Karpas-422 (cell line): Measurements from ENCODE around the gene PDCD6IP. TPM values are rescaled to one million over a fixed set of nuclear protein-coding genes. Genes with fewer than 3 reads are reported as not detected.
"Not testable (repeated sequence)": the region's sequence is repeated elsewhere in the genome, so short reads cannot be mapped to it uniquely, and the experiment has no call there.

Source experiments
- DNase-seq: peaks from one replicate; pipeline ENCODE4 v3.0.0-alpha.2; 2015
- H2AFZ ChIP-seq: fragments of 200-600 bp; sonication (generic); 2 replicates; pipeline ENCODE4 v1.6.1; 2014; ENCODE audit warnings: antibody characterized with exemption, low read length, mixed read lengths
- H3K27ac ChIP-seq: fragments of 200-600 bp; sonication (generic); 2 replicates; pipeline ENCODE4 v1.5.1; 2014; ENCODE audit warnings: mild to moderate bottlenecking, low read length, moderate library complexity
- H3K27me3 ChIP-seq: fragments of 200-600 bp; sonication (generic); 2 replicates; pipeline ENCODE4 v1.6.1; 2014; ENCODE audit warnings: low read length, mixed read lengths
- H3K36me3 ChIP-seq: fragments of 200-600 bp; sonication (generic); 2 replicates; pipeline ENCODE4 v1.6.1; 2014; ENCODE audit warnings: low read length, mixed read lengths; ENCODE audit not compliant: insufficient read depth
- H3K4me1 ChIP-seq: fragments of 200-600 bp; sonication (generic); 2 replicates; pipeline ENCODE4 v1.6.1; 2014; ENCODE audit warnings: mild to moderate bottlenecking, low read length, mixed read lengths
- H3K4me2 ChIP-seq: fragments of 200-600 bp; sonication (generic); 2 replicates; pipeline ENCODE4 v1.6.1; 2014; ENCODE audit warnings: low read length, low read depth, mild to moderate bottlenecking; ENCODE audit not compliant: poor library complexity, severe bottlenecking
- H3K4me3 ChIP-seq: fragments of 200-600 bp; sonication (generic); 2 replicates; pipeline ENCODE4 v1.5.1; 2014; ENCODE audit warnings: mild to moderate bottlenecking, antibody characterized with exemption, low read length, mixed read lengths
- H3K79me2 ChIP-seq: fragments of 200-600 bp; sonication (generic); 2 replicates; pipeline ENCODE4 v1.6.1; 2014; ENCODE audit warnings: mild to moderate bottlenecking, low read length, mixed read lengths
- H3K9ac ChIP-seq: fragments of 200-600 bp; sonication (generic); 2 replicates; pipeline ENCODE4 v1.6.0; 2014; ENCODE audit warnings: low read length
- H3K9me2 ChIP-seq: fragments of 200-600 bp; sonication (generic), shearing (Covaris generic); replicated peaks from 2 replicates; pipeline ENCODE4 v1.6.0; 2014; ENCODE audit warnings: mild to moderate bottlenecking, low read length, moderate library complexity; ENCODE audit not compliant: insufficient read depth
- H3K9me3 ChIP-seq: fragments of 300-700, 200-600 bp; sonication (generic); 2 replicates; pipeline ENCODE4 v1.6.1; 2014; ENCODE audit warnings: low read length, mixed read lengths
- H4K20me1 ChIP-seq: fragments of 200-600 bp; sonication (generic); 2 replicates; pipeline ENCODE4 v1.6.1; 2014; ENCODE audit warnings: mild to moderate bottlenecking, antibody characterized with exemption, low read length, low read depth; ENCODE audit not compliant: insufficient read depth
- total RNA-seq: library from RNA; depleted of rRNA; stranded (reverse); fragments of >200 nt; shearing (Covaris generic); gene quantifications from 2 replicates; pipeline ENCODE4 v1.2.3, GENCODE V29; 2014; ENCODE audit warnings: low replicate concordance

The PDCD6IP gene
- total RNA-seq, 1 experiment from 2014 or later = 179 TPM

GRCh38 chr3:33848624-33849347 lies 50.4 kb downstream of the PDCD6IP start:
- Histone ChIP-seq H3K36me3 (peaks cover 37% of the 10 kb centered on the region), H3K4me2 (no peak overlapping the region), H3K79me2 (peaks cover 29% of the 10 kb centered on the region), H3K9me2 (no peaks in the 10 kb centered on the region), H3K27ac (no peak overlapping the region), H3K4me3 (no peak overlapping the region), H4K20me1 (no peaks in the 10 kb centered on the region), H2AFZ (no peak overlapping the region), H3K9me3 (no peaks in the 10 kb centered on the region), H3K4me1 (peaks cover 6% of the 10 kb centered on the region), H3K9ac (no peak overlapping the region), H3K27me3 (no peaks in the 10 kb centered on the region)
- no peak for DNase-seq

- not testable (repeated sequence) for H4K20me1 ChIP-seq, H3K9me3 ChIP-seq, H3K4me2 ChIP-seq, H3K9ac ChIP-seq, H3K4me1 ChIP-seq, H3K9me2 ChIP-seq, DNase-seq, H2AFZ ChIP-seq, H3K27me3 ChIP-seq, H3K27ac ChIP-seq, H3K4me3 ChIP-seq
- H3K79me2 ChIP-seq = peaks cover 29% of the 10 kb centered on the region
- H3K36me3 ChIP-seq = peaks cover 35% of the 10 kb centered on the region
Measured at GRCh38 chr3:33850599-33850998, 52.2 kb downstream of the PDCD6IP start.

GRCh38 chr3:33855407-33855806 lies 57.0 kb downstream of the PDCD6IP start:
- not testable (repeated sequence) for H3K4me2 ChIP-seq, DNase-seq, H3K9me3 ChIP-seq, H3K9ac ChIP-seq, H3K79me2 ChIP-seq, H2AFZ ChIP-seq, H3K27ac ChIP-seq, H3K4me3 ChIP-seq, H4K20me1 ChIP-seq, H3K27me3 ChIP-seq, H3K9me2 ChIP-seq, H3K4me1 ChIP-seq
- H3K36me3 ChIP-seq = peaks cover 39% of the 10 kb centered on the region; the same call in 1 of the 2 replicates

GRCh38 chr3:33855884-33856546 lies 57.6 kb downstream of the PDCD6IP start:
- Histone ChIP-seq H3K4me2 (no peak overlapping the region), H3K4me3 (no peak overlapping the region), H3K9me3 (no peaks in the 10 kb centered on the region), H4K20me1 (no peaks in the 10 kb centered on the region), H3K27ac (no peak overlapping the region), H3K9me2 (no peaks in the 10 kb centered on the region), H3K79me2 (0 out of 2 replicates have a peak, but pooled peaks cover 3% of the 10 kb centered on the region), H3K36me3 (peaks cover 44% of the 10 kb centered on the region; the same call in 1 of the 2 replicates), H2AFZ (no peak overlapping the region), H3K4me1 (no peaks in the 10 kb centered on the region), H3K9ac (no peak overlapping the region), H3K27me3 (no peaks in the 10 kb centered on the region)
- no peak for DNase-seq

GRCh38 chr3:33857701-33858100 lies 59.3 kb downstream of the PDCD6IP start:
- not testable (repeated sequence) for H3K4me2 ChIP-seq, H3K9ac ChIP-seq, H3K27me3 ChIP-seq, H2AFZ ChIP-seq, H3K9me2 ChIP-seq, H3K4me1 ChIP-seq, H3K9me3 ChIP-seq, H4K20me1 ChIP-seq, H3K4me3 ChIP-seq, H3K27ac ChIP-seq, DNase-seq, H3K79me2 ChIP-seq
- H3K36me3 ChIP-seq = peaks cover 50% of the 10 kb centered on the region; the same call in 1 of the 2 replicates

- H3K27ac ChIP-seq = no peak overlapping the region
Measured at GRCh38 chr3:33858131-33858530, 59.7 kb downstream of the PDCD6IP start.

GRCh38 chr3:33860373-33861050 lies 62.1 kb downstream of the PDCD6IP start:
- Histone ChIP-seq H3K36me3 (peaks cover 62% of the 10 kb centered on the region; the same call in 1 of the 2 replicates), H3K9me3 (no peaks in the 10 kb centered on the region), H3K9ac (no peak overlapping the region), H3K4me1 (no peaks in the 10 kb centered on the region), H3K79me2 (peaks cover 10% of the 10 kb centered on the region; the same call in 1 of the 2 replicates), H3K9me2 (no peaks in the 10 kb centered on the region), H4K20me1 (no peaks in the 10 kb centered on the region), H3K27me3 (no peaks in the 10 kb centered on the region), H3K4me2 (no peak overlapping the region), H2AFZ (no peak overlapping the region), H3K27ac (no peak overlapping the region), H3K4me3 (no peak overlapping the region)
- DNase-seq = no peak

More at GRCh38 chr3:33858131-33858530, 59.7 kb downstream of the PDCD6IP start:
- Histone ChIP-seq H3K4me1 (no peaks in the 10 kb centered on the region), H3K4me2 (no peak overlapping the region), H3K79me2 (peaks cover 10% of the 10 kb centered on the region; the same call in 1 of the 2 replicates), H2AFZ (no peak overlapping the region), H4K20me1 (no peaks in the 10 kb centered on the region), H3K27me3 (no peaks in the 10 kb centered on the region), H3K9me2 (no peaks in the 10 kb centered on the region), H3K4me3 (no peak overlapping the region), H3K9me3 (no peaks in the 10 kb centered on the region), H3K9ac (no peak overlapping the region), H3K36me3 (peaks cover 52% of the 10 kb centered on the region; the same call in 1 of the 2 replicates)
- no peak for DNase-seq

- peaks cover 10% of the 10 kb centered on the region; the same call in 1 of the 2 replicates for H3K79me2 ChIP-seq
- no peak overlapping the region for H3K4me2 ChIP-seq
- no peaks in the 10 kb centered on the region for H3K9me2 ChIP-seq
- H2AFZ ChIP-seq = no peak overlapping the region
- H3K9ac ChIP-seq = no peak overlapping the region
- H4K20me1 ChIP-seq = no peaks in the 10 kb centered on the region
- H3K4me3 ChIP-seq = no peak overlapping the region
- H3K36me3 ChIP-seq = peaks cover 51% of the 10 kb centered on the region; the same call in 1 of the 2 replicates
- H3K27me3 ChIP-seq = no peaks in the 10 kb centered on the region
- no peaks in the 10 kb centered on the region for H3K9me3 ChIP-seq
- no peak for DNase-seq
- no peak overlapping the region for H3K27ac ChIP-seq
- H3K4me1 ChIP-seq = no peaks in the 10 kb centered on the region
Measured at GRCh38 chr3:33865133-33865532, 66.7 kb downstream of the PDCD6IP start.
